SK-N-MC (cell line): ENCODE measurements around the gene CACNA1H.

ENCODE experiments used
- DNase-seq: peaks from one replicate; pipeline ENCODE4 v3.0.0-alpha.2; 2011; ENCODE audit warnings: low read depth, low spot score
- H3K27ac ChIP-seq: fragments of 200-600 bp; sonication (generic); 2 replicates; pipeline ENCODE4 v1.5.1; 2016; ENCODE audit warnings: mixed run types
- H3K36me3 ChIP-seq: fragments of 200-600 bp; sonication (generic); 2 replicates; pipeline ENCODE4 v1.6.1; 2017; ENCODE audit warnings: antibody characterized with exemption, low read length, mixed read lengths; ENCODE audit not compliant: insufficient read depth
- H3K4me3 ChIP-seq: fragments of 200-600 bp; sonication (generic); 2 replicates; pipeline ENCODE4 v1.5.1; 2016
- H3K9ac ChIP-seq: fragments of 200-600 bp; sonication (generic); 2 replicates; pipeline ENCODE4 v1.8.0; 2017; ENCODE audit warnings: mixed run types, mixed read lengths; ENCODE audit not compliant: insufficient read length
- H3K9me3 ChIP-seq: fragments of 200-600 bp; sonication (generic); 2 replicates; pipeline ENCODE4 v1.6.1; 2017; ENCODE audit warnings: low read depth, mild to moderate bottlenecking, antibody characterized with exemption, low read length, moderate library complexity, mixed read lengths
- EZH2 ChIP-seq: fragments of 200-600 bp; sonication (generic); IDR thresholded peaks from one replicate; pipeline ENCODE4 v1.6.1; 2017; ENCODE audit warnings: antibody characterized with exemption
- FOXP2 ChIP-seq: optimal IDR thresholded peaks from 2 replicates; pipeline ENCODE3; 2011; ENCODE audit warnings: mild to moderate bottlenecking, moderate library complexity; ENCODE audit not compliant: insufficient read depth; ENCODE audit errors: extremely low read length, control extremely low read depth
- POLR2AphosphoS5 ChIP-seq: IDR thresholded peaks from 2 replicates; pipeline ENCODE4 v1.6.1; 2012; ENCODE audit warnings: mild to moderate bottlenecking, low read depth, low read length, borderline replicate concordance

Gene CACNA1H

GRCh38 chr16:1143761-1144450 is 9.0 kb upstream of the CACNA1H start:
- no peak for DNase-seq
- Histone ChIP-seq H3K9ac (no peak overlapping the region), H3K4me3 (no peak overlapping the region), H3K36me3 (no peaks in the 10 kb centered on the region), H3K27ac (no peak overlapping the region), H3K9me3 (no peaks in the 10 kb centered on the region)
- no peak for TF ChIP-seq FOXP2
- TF ChIP-seq EZH2 = no peak
- TF ChIP-seq POLR2AphosphoS5 = no peak

DNA sequence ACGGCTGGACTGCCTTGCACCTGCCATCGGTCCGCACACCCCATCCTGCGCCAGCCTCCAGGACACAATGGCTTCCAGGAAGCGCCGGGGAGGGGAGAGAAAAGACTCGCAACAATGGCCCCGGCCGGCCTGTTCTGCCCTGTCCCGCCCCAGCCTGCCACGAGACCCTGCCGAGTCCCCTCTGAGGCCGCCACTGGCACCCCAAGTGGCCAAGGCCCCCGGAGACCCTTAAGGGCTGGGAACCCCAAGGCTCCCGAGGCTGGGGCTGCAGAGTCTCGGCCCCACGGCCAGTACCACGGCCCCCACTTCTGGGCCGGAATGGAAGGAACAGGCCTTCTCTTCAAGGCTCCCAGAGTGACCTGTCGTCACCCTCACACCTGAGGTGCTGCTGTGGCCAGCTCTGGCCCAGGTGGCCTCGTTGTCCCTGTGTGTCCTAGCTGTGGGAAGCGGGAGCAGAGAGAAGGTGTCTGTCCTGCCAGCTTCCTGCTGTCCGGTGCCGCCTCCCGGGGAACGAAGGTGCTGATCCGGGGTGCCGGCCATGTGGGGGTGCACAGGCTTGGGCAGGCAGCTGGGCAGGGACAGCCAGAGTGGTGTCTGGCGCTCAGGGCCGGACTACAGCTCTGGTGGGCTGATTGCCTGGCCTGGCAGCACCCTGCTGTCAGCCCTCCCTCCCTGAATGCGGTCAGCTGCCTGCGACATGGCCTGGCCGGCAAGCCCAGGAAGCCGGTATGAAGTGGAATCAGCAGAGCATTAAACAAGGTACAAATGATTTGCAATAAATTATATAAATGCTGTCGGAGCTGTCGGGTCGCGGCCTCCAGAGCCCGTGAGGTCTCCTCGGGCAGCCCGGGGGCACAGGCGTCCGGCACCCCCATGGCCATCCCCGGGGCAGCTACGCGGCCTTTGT is 8.2 kb upstream of the CACNA1H start:
- TF ChIP-seq EZH2 = no peak
- TF ChIP-seq POLR2AphosphoS5 = no peak
- no peak for TF ChIP-seq FOXP2
- Histone ChIP-seq H3K27ac (no peak overlapping the region), H3K4me3 (no peak overlapping the region), H3K9me3 (no peaks in the 10 kb centered on the region), H3K36me3 (no peaks in the 10 kb centered on the region), H3K9ac (no peak overlapping the region)
- no peak for DNase-seq

GRCh38 chr16:1145383-1146100 is 7.4 kb upstream of the CACNA1H start:
- TF ChIP-seq EZH2 (no peak), POLR2AphosphoS5 (no peak), FOXP2 (no peak)
- H3K4me3 ChIP-seq = no peak overlapping the region
- DNase-seq = no peak
- H3K27ac ChIP-seq = no peak overlapping the region
- H3K9ac ChIP-seq = no peak overlapping the region
- no peaks in the 10 kb centered on the region for H3K9me3 ChIP-seq
- H3K36me3 ChIP-seq = no peaks in the 10 kb centered on the region

DNA sequence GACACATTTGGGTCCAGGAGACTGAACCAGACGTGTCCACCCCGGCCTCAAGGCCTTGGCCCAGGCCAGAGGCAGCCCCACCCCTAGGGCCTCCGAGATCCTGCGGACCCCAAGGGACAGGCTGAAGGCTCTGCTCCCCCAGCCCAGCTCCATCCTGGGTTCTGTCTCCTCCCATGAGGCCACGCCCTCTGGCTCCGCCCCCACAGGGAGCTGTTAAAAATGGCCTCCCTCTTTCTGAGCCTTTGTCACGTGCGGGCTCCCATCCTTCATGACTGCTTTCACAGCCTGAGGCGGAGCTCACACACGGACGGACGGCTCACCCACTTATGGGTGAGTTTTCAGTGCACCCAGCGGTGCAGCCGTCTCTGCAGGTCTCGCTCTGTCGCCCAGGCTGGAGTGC is 6.5 kb upstream of the CACNA1H start:
- Histone ChIP-seq H3K4me3 (no peak overlapping the region), H3K27ac (no peak overlapping the region), H3K36me3 (no peaks in the 10 kb centered on the region), H3K9me3 (no peaks in the 10 kb centered on the region), H3K9ac (no peak overlapping the region)
- DNase-seq = no peak
- TF ChIP-seq FOXP2 (no peak), EZH2 (no peak), POLR2AphosphoS5 (no peak)

DNA sequence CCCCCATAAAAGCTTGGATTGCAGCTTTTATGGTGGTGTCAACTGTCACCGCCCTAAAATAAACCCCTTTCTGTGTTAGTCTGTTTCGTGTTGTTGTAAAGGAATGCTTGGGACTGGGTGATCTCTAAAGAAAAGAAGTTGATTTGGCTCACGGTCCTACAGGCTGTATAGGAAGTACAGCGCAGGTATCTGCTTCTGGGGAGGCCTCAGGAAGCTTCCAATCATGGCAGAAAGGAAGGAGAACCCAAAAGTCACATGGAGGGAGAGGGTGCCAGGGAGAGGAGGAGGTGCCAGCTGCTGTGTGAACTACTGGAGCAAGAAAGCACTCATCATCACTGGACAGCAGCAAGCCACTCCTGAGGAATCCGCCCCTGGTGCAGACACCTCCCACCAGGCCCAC is 5.9 kb upstream of the CACNA1H start:
- Histone ChIP-seq H3K4me3 (no peak overlapping the region), H3K36me3 (no peaks in the 10 kb centered on the region), H3K27ac (no peak overlapping the region), H3K9me3 (no peaks in the 10 kb centered on the region), H3K9ac (no peak overlapping the region)
- DNase-seq = no peak
- TF ChIP-seq POLR2AphosphoS5 = no peak
- TF ChIP-seq EZH2 = no peak
- TF ChIP-seq FOXP2 = no peak

GRCh38 chr16:1149101-1149636 is 3.7 kb upstream of the CACNA1H start:
- H3K9ac ChIP-seq = no peak overlapping the region
- DNase-seq = no peak
- no peak overlapping the region for H3K4me3 ChIP-seq
- H3K9me3 ChIP-seq = no peaks in the 10 kb centered on the region
- no peak overlapping the region for H3K27ac ChIP-seq
- no peaks in the 10 kb centered on the region for H3K36me3 ChIP-seq
- TF ChIP-seq EZH2 = no peak
- no peak for TF ChIP-seq POLR2AphosphoS5
- TF ChIP-seq FOXP2 = no peak

DNA sequence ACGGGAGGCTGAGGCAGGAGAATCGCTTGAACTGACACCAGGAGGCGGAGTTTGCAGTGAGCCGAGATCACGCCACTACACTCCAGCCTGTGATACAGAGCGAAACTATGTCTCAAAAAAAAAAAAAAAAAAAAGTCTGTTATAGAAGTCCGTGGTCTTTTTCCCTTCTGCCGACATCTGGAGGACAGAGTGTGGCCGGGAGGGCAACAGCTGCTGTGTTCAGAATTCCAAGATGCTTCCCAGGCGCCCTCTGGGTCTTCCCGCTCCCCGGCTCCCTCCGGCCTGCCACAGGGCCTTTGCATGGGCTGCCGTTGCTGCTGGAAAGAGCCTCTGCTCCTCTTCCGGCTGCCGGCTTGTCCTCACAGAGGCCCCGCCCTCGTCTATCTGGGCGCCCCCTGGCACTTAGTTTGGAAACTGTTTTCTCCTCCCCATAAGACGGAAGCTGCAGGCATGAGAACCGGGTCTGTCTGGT is 2.4 kb upstream of the CACNA1H start:
- no peak overlapping the region for H3K27ac ChIP-seq
- H3K4me3 ChIP-seq = no peak overlapping the region
- no peaks in the 10 kb centered on the region for H3K9me3 ChIP-seq
- H3K36me3 ChIP-seq = no peaks in the 10 kb centered on the region
- TF ChIP-seq FOXP2 = no peak
- no peak for TF ChIP-seq EZH2
- no peak for TF ChIP-seq POLR2AphosphoS5
- H3K9ac ChIP-seq = no peak overlapping the region
- no peak for DNase-seq
